ENCODE results near the gene TMPRSS4. TPM values are rescaled to one million over a fixed set of nuclear protein-coding genes. Genes with fewer than 3 reads are reported as not detected.

TMPRSS4 gene
- total RNA-seq, 1 donor from 2014 or later = not detected

- no peak for DNase-seq (ENCODE audit: low spot score)
These were observed 2.1 kb downstream of the TMPRSS4 start for GRCh38 chr11:118078911-118079411.

DNA sequence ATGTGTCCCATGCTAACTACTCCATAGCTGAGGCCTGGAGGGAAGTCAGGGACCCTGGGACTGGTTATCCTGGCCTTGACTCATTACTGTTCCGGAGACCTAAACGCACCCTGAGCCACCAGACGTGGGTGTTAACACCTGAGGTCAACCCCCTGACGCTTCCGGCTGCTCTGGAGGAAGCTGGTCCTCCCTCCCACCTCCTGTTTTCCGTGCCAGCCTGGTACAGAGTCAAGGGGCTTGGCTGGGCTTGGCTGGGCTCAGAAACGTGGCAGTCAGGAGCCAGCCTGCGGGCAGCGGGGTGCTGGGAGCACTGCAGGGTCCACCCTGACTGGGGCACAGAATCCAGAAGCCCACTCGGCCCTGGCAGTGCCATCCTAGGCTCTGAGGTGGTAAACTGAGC, 2.6 kb downstream of the TMPRSS4 start:
- DNase-seq (ENCODE audit: low spot score) = no peak

DNA sequence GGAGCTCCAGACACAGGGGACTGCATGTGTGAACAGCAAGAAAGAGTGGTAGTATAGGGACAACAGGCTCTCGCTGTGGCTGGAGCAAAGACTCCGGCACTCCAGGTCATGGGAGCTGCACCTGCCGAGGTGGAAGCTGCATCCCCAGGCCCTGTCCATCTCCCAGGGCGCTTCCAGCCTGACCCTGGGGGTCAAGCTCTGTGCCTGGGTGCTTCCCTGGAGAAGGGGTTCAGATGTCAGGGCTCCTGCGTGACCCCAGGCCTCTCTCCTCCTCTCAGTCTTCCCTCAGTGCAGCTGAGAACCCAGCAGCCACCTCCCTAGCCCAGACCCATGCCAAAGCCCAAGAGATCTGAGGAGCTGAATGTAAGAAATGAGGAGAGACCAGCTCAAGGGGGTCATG, 3.4 kb downstream of the TMPRSS4 start:
- no peak for DNase-seq (ENCODE audit: low spot score)

GRCh38 chr11:118081241-118081958, 4.5 kb downstream of the TMPRSS4 start:
- no peak for DNase-seq (ENCODE audit: low spot score)

GRCh38 chr11:118082880-118083552, 6.1 kb downstream of the TMPRSS4 start:
- DNase-seq (ENCODE audit: low spot score) = no peak

- DNase-seq (ENCODE audit: low spot score) = no peak
These were observed 7.4 kb downstream of the TMPRSS4 start for GRCh38 chr11:118084247-118084646.

- DNase-seq (ENCODE audit: low spot score) = no peak
These were observed 7.8 kb downstream of the TMPRSS4 start for GRCh38 chr11:118084656-118085055.

DNA sequence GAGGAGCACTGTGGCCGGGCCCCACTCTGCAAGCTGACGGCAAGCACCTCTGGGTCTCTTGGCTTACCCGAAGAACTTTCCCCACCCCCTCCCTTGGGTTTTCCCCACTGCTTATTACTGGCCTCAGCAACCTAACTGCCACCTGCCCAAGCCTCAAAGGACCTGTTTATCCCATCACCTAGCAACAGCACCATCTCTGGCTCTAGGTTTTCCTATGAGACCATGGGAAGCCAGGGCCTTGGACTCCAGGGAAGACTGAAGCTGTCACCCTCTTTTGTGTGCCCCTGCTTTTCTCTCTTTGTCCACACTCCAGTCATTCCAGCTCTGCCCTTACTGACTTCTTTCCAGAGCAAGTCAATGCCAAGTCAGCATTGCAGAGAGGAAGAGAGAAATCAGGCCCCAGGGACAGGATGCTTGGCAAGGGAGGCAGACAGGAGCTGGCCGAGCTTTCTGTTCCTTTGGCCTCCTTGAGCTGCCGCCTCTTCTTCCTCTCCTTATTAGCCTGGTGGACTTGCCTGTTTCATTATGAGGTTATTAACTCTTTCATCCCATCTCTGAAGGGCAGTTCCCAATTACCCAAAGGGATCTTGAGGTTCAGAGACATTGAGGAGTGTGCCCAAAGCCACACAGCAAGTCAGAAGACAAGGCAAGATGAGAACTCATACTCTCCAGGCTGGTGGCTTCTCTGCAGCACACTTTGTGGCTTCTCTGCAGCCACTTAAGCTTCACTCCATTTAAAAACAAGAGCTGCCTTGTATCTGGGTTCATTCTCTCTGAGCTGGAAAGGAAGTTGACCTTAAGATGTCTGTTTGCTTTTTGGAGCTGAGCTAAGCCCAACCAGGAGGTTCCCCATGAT, 10.3 kb downstream of the TMPRSS4 start, which contains the start of gene SMIM35:
Gene SMIM35, minus strand, starts transcription at position 51 of the 856 bp plus-strand sequence. CDS start 206 bp downstream, outside the sequence.
- no peak for DNase-seq (ENCODE audit: low spot score)

DNA sequence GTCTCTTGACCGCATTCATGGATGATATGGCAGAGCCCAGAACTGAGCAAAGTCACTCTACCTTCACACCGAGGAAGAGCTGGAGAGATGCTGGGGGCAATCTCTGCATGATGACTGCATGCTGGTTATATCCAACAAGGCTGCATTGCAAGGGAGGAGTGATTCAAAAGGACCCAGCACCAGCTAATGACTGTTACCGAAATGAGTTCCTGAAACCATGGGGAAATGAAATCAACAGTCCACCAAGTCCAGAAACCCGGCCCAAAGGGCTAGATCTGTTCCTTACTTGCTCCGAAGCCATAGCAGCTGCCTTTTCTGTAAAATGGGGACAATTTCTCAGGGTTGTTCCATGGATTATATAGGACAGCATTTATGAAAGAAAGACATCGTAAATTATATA, 11.1 kb downstream of the TMPRSS4 start:
- no peak for DNase-seq (ENCODE audit: low spot score)

DNA sequence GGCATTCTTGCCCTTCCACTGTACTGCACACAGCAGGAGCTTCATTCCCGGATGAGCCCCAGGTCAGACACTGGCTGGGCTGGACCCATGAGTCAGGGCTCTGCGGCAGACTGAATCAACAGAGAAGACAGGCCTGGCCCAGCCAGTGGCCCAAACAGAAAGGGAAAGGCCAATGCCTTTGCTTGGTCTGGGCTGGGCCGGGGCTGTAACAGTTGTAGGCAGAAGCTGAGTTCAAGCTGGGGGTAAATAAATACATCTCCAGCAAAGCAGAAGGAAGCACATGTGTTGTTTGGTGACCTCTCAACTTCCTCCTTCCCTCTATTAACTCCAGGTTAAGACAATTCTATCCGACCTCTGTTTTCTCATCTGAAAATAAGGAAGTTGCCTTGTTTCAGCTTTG, 11.7 kb downstream of the TMPRSS4 start:
- no peak for DNase-seq (ENCODE audit: low spot score)

GRCh38 chr11:118090545-118091162, 13.8 kb downstream of the TMPRSS4 start:
- DNase-seq (ENCODE audit: low spot score) = no peak

DNA sequence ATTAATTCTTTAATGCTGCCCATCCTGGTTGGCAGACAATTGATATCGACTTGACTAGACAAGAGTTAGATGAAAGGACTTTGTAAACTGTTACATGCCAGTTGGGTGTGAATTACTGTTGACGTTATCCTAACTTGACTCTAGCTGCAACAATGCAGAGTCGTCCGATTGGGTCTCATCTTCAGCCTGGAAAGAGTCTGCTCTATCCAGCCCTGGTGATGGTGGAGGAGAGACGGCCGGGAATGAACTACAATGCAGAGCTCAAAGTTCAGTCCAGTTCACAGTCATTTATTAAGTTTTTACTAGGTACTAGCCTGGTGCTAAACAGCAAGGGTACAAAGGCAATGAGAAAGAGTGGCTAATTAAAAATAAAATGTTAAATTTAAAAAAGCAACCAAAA, 14.8 kb downstream of the TMPRSS4 start:
- DNase-seq (ENCODE audit: low spot score) = no peak

DNA sequence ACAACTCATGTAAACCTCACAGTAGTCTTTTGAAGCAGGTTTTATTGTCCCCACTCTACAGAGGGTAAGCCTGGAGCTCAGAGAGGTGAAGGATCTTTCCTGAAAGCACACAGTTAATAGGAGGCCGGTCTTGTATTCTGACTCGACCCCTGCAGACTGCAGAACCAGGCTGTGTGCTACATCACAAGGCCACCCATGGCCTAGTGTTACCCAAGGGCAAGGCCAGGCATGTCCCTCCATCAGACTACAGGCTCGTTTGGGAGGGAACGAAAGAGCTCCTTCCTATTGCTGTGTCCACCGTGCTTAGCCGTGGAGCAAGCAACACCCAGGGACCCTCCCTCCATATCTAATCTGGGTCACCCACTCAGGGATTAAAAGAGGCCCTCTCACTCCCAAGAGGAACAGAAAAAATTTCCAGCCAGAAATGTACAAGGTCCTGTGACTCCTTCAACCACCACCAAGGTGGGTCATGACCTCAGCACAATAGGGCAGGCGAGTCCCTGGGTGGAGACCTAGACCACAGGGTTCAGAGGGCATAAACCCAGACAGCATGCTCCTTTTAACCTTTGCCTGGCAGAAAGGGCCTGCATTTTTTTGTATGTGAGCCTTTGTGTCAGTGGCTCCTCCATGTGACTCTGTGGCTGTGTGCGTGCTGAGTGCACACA, 16.2 kb downstream of the TMPRSS4 start:
- no peak for DNase-seq (ENCODE audit: low spot score)

- DNase-seq (ENCODE audit: low spot score) = no peak
These were observed 18.6 kb downstream of the TMPRSS4 start for GRCh38 chr11:118095493-118095892.

GRCh38 chr11:118095967-118096367, 19.1 kb downstream of the TMPRSS4 start:
- DNase-seq (ENCODE audit: low spot score) = no peak

- DNase-seq (ENCODE audit: low spot score) = peak; percentile 64
These were observed 22.3 kb downstream of the TMPRSS4 start for GRCh38 chr11:118098996-118099837.

DNA sequence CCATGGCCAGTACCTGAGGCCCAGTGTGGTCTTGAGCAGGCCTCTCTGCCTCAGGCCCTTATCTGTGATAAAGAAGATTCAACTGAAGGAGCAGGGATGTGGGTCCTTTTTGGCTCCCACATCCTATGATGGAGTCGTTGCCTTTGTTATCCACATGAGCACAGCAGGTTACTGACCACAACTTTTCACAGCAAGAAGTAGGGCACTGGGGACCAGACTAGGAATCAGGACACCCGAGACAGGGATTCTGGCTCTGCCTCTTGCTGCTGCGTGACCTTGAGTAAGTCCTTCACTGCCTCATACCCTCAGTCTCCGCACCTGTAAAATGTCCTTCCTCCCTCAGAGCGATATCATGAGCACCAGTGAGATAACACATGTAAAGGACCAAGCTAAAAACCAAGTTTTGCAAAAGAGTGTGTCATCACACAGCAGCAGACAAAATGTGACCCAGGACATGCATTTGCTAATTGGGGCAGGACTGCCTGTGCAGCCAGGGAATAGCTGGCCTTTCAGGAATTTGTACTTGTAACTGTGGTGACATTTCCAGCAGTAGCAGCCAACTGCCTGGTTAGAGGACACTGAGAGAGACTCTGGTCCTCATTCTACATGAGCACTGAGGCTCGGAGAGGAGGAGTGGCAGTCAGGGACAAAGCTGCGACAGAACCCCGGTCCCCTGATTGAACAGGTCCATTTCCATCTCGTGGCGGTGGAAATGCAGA, 23.1 kb downstream of the TMPRSS4 start:
- peak; percentile 81 for DNase-seq (ENCODE audit: low spot score)

DNA sequence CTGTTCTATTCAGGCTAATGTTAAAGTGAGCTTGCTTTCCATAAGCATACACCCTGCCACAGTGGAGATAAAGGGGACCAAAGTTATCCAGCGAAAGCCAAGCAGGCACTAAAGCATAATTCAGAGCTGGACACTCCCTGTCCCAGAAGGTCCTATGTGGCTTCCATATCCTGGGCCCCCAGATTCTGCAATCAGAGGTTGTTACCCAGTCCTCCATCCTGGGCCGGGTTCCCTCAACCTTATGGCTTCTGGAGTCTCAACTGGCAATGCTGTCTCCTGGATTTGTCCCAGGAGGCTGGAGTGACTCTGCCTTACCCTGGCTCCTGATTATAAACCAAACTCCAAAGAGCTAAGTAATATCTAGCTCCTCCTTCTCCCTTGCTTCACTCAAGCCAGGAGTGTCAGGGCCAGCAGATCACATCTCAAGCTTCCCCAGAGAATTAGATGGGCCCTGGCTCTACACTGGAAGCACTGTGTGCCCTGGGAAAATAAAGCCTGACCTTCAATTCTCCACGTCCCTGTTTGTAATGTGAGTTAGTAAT, 23.9 kb downstream of the TMPRSS4 start:
- peak; percentile 86 for DNase-seq (ENCODE audit: low spot score)
